ENCODE measurements around the gene MTARC1.

The MTARC1 gene

GRCh38 chr1:220817907-220818306 is 31.2 kb downstream of the MTARC1 start:
- no peak overlapping the region for H2AFZ ChIP-seq (ENCODE audit: low read length)
- no peaks in the 10 kb centered on the region for H3K36me3 ChIP-seq (replicated peaks; ENCODE audit: insufficient read depth, low read length)
- no peak overlapping the region for H3K4me3 ChIP-seq (ENCODE audit: low read length)
- H3K9me2 ChIP-seq (replicated peaks; ENCODE audit: insufficient read depth, low read length): no peaks in the 10 kb centered on the region
- H3K4me1 ChIP-seq (ENCODE audit: low read length): no peaks in the 10 kb centered on the region
- no peak overlapping the region for H3K9ac ChIP-seq (ENCODE audit: low read length)
- no peaks in the 10 kb centered on the region for H3K9me3 ChIP-seq (replicated peaks; ENCODE audit: insufficient read depth, low read length)
- H3K4me2 ChIP-seq (ENCODE audit: low read depth, low read length): no peak overlapping the region
- no peaks in the 10 kb centered on the region for H3F3A ChIP-seq (ENCODE audit: insufficient read depth, low read length)
- DNase-seq: no peak
- H4K20me1 ChIP-seq (ENCODE audit: insufficient read depth, low read length): no peaks in the 10 kb centered on the region
- H3K79me2 ChIP-seq (ENCODE audit: low read length): no peaks in the 10 kb centered on the region
- TF ChIP-seq EZH2phosphoT487 (IDR thresholded peaks at IDR 0.05; ENCODE audit: low read length) (no peak), CTCF (IDR thresholded peaks at IDR 0.05; ENCODE audit: low read length) (no peak), EZH2 (optimal IDR thresholded peaks at IDR 0.05; ENCODE audit: low read depth, low read length) (no peak)
- H3K27ac ChIP-seq (ENCODE audit: low read length): no peak overlapping the region
- H3K27me3 ChIP-seq (replicated peaks; ENCODE audit: insufficient read depth, low read length): no peaks in the 10 kb centered on the region

GRCh38 chr1:220818421-220819173 is 31.9 kb downstream of the MTARC1 start:
- TF ChIP-seq EZH2 (optimal IDR thresholded peaks at IDR 0.05; ENCODE audit: low read depth, low read length) (no peak), EZH2phosphoT487 (IDR thresholded peaks at IDR 0.05; ENCODE audit: low read length) (no peak), CTCF (IDR thresholded peaks at IDR 0.05; ENCODE audit: low read length) (no peak)

GRCh38 chr1:220819467-220820026 is 32.8 kb downstream of the MTARC1 start:
- H3K36me3 ChIP-seq (replicated peaks; ENCODE audit: insufficient read depth, low read length): no peaks in the 10 kb centered on the region
- no peaks in the 10 kb centered on the region for H3K79me2 ChIP-seq (ENCODE audit: low read length)
- no peak overlapping the region for H3K9ac ChIP-seq (ENCODE audit: low read length)
- no peaks in the 10 kb centered on the region for H3K9me3 ChIP-seq (replicated peaks; ENCODE audit: insufficient read depth, low read length)
- TF ChIP-seq CTCF (IDR thresholded peaks at IDR 0.05; ENCODE audit: low read length) (no peak), EZH2phosphoT487 (IDR thresholded peaks at IDR 0.05; ENCODE audit: low read length) (no peak), EZH2 (optimal IDR thresholded peaks at IDR 0.05; ENCODE audit: low read depth, low read length) (no peak)
- no peak overlapping the region for H3K4me2 ChIP-seq (ENCODE audit: low read depth, low read length)
- no peaks in the 10 kb centered on the region for H3F3A ChIP-seq (ENCODE audit: insufficient read depth, low read length)
- H3K9me2 ChIP-seq (replicated peaks; ENCODE audit: insufficient read depth, low read length): no peaks in the 10 kb centered on the region
- no peaks in the 10 kb centered on the region for H4K20me1 ChIP-seq (ENCODE audit: insufficient read depth, low read length)
- H3K27ac ChIP-seq (ENCODE audit: low read length): no peak overlapping the region
- H2AFZ ChIP-seq (ENCODE audit: low read length): no peak overlapping the region
- H3K4me1 ChIP-seq (ENCODE audit: low read length): no peaks in the 10 kb centered on the region
- H3K4me3 ChIP-seq (ENCODE audit: low read length): no peak overlapping the region
- no peaks in the 10 kb centered on the region for H3K27me3 ChIP-seq (replicated peaks; ENCODE audit: insufficient read depth, low read length)
- DNase-seq: no peak

More at GRCh38 chr1:220818421-220819173, 31.9 kb downstream of the MTARC1 start:
- no peaks in the 10 kb centered on the region for H4K20me1 ChIP-seq (ENCODE audit: insufficient read depth, low read length)
- no peaks in the 10 kb centered on the region for H3F3A ChIP-seq (ENCODE audit: insufficient read depth, low read length)
- no peak overlapping the region for H2AFZ ChIP-seq (ENCODE audit: low read length)
- H3K4me2 ChIP-seq (ENCODE audit: low read depth, low read length): no peak overlapping the region
- no peaks in the 10 kb centered on the region for H3K9me2 ChIP-seq (replicated peaks; ENCODE audit: insufficient read depth, low read length)
- no peak overlapping the region for H3K9ac ChIP-seq (ENCODE audit: low read length)
- H3K4me3 ChIP-seq (ENCODE audit: low read length): no peak overlapping the region
- no peaks in the 10 kb centered on the region for H3K79me2 ChIP-seq (ENCODE audit: low read length)
- no peak for DNase-seq
- no peaks in the 10 kb centered on the region for H3K27me3 ChIP-seq (replicated peaks; ENCODE audit: insufficient read depth, low read length)
- no peaks in the 10 kb centered on the region for H3K9me3 ChIP-seq (replicated peaks; ENCODE audit: insufficient read depth, low read length)
- no peak overlapping the region for H3K27ac ChIP-seq (ENCODE audit: low read length)
- no peaks in the 10 kb centered on the region for H3K4me1 ChIP-seq (ENCODE audit: low read length)
- H3K36me3 ChIP-seq (replicated peaks; ENCODE audit: insufficient read depth, low read length): no peaks in the 10 kb centered on the region

All from MM.1S (cell line).